ENCODE measurements around the gene UBE2O. TPM values are rescaled to one million over a fixed set of nuclear protein-coding genes. Genes with fewer than 3 reads are reported as not detected.
A peak's percentile ranks its signal among the peaks of the same experiment; 100 is the strongest.

Gene UBE2O
- total RNA-seq, 1 donor from 2014 or later, result 94.3 TPM

DNA sequence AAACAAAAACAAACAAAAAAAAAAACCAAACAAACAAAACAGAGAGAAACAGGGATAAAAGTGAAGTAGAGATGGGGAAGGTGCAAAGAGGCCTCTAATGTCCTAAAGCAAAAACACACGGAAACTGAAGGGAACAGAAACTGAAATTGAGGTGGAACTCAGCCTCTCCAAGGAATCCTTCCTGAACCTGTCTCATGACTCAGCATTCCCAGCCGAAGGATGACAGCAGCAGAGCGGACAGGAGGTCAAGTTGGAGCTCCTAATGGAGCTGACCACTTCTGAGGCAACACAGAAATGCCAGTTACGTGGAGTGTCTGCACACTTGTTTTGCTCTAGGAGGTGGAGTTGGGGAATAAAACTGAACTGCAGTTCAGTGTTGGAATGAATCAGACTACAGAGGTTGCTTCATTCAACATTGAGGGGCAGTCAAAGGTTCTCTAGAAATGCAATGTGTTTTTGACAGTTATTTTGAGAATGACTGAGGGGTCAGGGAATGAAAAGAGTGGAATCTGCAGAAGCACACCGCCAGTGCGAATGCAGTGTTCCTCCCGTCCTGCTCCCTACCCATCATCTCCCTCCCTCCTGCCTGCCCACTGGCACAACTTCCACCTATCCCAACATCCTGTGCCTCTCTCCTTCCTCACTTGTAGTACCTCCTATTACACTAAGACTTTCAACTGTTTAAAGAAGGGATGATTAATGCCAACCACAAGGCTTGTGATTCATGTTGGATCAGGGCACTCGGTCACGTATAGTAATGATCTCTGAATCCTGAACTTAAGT lies 6.3 kb downstream of the UBE2O start:
- Mint-ChIP-seq H3K4me1 (ENCODE audit: low read depth, unreplicated experiment) (peaks cover 75% of the 10 kb centered on the region), H3K27me3 (ENCODE audit: unreplicated experiment) (peaks cover 20% of the 10 kb centered on the region), H3K4me3 (ENCODE audit: unreplicated experiment) (peak overlapping the region; percentile 78), H3K9me3 (ENCODE audit: unreplicated experiment) (peaks cover 6% of the 10 kb centered on the region), H3K27ac (ENCODE audit: unreplicated experiment) (peak overlapping the region; percentile 86), H3K36me3 (ENCODE audit: unreplicated experiment) (peaks cover 6% of the 10 kb centered on the region)
- TF ChIP-seq, protein P1, sequence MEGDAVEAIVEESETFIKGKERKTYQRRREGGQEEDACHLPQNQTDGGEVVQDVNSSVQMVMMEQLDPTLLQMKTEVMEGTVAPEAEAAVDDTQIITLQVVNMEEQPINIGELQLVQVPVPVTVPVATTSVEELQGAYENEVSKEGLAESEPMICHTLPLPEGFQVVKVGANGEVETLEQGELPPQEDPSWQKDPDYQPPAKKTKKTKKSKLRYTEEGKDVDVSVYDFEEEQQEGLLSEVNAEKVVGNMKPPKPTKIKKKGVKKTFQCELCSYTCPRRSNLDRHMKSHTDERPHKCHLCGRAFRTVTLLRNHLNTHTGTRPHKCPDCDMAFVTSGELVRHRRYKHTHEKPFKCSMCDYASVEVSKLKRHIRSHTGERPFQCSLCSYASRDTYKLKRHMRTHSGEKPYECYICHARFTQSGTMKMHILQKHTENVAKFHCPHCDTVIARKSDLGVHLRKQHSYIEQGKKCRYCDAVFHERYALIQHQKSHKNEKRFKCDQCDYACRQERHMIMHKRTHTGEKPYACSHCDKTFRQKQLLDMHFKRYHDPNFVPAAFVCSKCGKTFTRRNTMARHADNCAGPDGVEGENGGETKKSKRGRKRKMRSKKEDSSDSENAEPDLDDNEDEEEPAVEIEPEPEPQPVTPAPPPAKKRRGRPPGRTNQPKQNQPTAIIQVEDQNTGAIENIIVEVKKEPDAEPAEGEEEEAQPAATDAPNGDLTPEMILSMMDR (IDR thresholded peaks at IDR 0.05; ENCODE audit: partially characterized antibody, unreplicated experiment), result no peak
- DNase-seq, result no peak

DNA sequence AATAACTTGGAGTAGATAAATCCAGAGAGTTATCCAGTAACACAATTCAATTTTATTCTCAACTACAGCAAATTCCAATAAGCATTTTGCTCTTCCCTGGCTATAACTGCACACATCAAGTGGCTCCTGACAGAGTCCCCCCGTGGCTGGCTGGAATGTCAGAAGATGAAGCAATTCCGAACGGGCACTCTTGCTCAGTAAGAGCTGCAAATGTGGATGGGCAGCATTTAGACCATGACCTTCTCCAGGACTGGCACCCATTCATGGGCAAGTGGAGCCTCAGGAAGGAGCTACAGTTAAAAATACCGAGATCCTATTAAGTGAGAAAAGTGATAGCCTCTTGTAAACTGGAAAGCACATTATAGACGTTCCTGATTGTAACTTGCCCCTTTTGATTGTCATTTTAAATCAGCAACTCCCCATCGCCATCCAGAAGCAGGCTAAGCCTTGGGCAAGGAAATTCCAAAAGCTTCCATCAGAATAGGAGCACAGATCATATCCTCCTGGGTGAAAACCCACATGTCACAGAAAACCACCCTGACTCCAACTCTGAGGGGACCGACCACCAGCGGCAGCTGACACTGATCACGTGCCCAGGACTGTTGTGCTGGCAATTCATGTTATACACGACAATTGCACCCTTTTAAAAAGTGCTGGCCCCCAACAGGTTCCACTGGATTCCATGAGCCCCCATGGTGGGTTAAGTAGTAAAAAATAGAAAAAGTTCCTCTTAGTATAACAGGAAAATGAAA lies 7.1 kb downstream of the UBE2O start:
- TF ChIP-seq, protein P1 (IDR thresholded peaks at IDR 0.05; ENCODE audit: partially characterized antibody, unreplicated experiment), result no peak
- H3K36me3 Mint-ChIP-seq (ENCODE audit: unreplicated experiment), result peaks cover 6% of the 10 kb centered on the region
- no peak for DNase-seq
- H3K4me3 Mint-ChIP-seq (ENCODE audit: unreplicated experiment), result peak overlapping the region; percentile 78
- H3K9me3 Mint-ChIP-seq (ENCODE audit: unreplicated experiment), result peaks cover 7% of the 10 kb centered on the region
- peaks cover 15% of the 10 kb centered on the region for H3K27me3 Mint-ChIP-seq (ENCODE audit: unreplicated experiment)
- H3K4me1 Mint-ChIP-seq (ENCODE audit: low read depth, unreplicated experiment), result peaks cover 77% of the 10 kb centered on the region
- peak overlapping the region; percentile 86 for H3K27ac Mint-ChIP-seq (ENCODE audit: unreplicated experiment)

DNA sequence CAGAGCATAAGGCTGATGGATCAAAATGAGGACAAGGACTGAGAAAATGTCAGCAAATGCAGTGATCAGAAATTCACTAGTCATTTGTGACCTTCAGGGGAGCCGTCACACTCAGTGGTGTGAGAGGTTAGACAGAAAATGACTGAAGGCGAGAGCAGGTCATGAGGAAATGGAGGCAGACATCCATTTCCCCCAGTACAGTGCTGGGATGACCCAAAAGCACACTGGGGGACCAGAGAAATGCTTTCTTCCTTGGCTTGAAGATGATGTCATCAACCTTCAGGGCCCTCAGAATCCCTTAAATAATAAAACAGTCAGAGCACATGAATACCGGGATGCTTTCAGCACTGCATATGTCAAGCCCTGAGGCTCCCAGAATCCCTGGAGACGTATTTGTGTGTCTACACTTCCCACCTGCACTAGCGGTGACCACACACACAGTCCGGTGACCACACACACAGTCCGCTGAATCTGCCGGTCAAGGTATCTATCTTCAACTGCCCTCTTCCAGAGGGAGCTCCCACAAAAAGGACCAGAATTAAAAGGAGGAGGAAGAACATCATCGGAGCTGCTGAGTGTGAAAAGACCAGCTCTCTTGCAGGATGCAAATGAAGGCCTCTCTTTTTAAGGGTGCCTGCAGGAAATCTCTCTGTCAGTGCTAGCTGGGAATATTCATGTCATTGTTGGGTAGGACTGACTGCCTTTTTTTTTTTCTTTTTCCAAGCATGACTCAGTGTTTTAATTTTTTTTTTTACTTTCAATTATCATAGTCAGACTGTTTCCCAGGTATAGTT lies 8.2 kb downstream of the UBE2O start:
- peak; percentile 67 for DNase-seq
- H3K9me3 Mint-ChIP-seq (ENCODE audit: unreplicated experiment), result peaks cover 7% of the 10 kb centered on the region

DNA sequence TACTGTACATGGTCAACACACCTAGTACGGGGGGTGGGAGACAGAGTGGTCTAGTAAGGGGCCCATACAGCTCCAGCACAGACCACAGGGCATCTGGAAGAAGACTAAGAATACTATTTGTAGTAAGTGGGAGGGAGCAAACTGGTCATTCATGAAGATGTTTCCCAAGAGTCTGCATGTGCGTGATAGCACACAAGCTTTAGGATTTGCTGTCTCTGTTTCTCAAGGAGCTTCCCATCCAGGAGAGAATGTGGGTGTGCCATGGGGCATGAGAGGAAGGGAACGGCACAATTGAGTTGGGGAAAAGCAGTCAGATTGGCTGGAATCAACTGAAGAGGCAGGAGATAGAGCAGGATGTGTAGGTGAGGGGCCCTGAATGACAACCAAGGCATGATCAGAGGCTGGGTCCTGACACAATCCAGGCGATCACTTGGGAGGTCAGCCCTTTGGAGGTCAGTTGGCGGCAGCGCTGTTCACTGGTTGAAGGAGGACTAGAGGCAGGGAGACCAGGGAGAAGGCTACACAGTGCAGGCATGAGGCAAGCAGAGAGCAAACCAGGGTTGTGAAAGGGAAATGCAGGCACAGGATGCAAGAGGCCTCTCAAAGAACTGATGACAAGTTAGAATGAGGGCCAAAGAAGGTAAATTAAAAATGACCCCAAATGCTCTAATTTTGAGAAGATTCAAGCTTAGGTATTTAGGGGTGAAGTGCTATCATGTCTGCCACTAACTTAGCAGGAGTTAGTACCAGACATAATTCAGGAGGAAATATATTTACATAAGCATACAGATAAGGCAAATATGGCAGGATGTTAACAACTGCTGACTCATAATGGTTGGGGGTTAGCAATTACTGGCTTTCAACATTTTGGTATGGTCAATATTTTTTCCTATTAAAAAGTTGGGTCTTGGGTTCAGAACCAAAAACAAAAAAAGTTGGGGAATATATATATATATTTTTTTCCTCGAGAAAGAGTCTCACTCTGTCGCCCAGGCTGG lies 10.3 kb downstream of the UBE2O start:
- Mint-ChIP-seq H3K4me1 (ENCODE audit: low read depth, unreplicated experiment) (peaks cover 65% of the 10 kb centered on the region), H3K4me3 (ENCODE audit: unreplicated experiment) (no peak overlapping the region), H3K27me3 (ENCODE audit: unreplicated experiment) (peaks cover 14% of the 10 kb centered on the region), H3K9me3 (ENCODE audit: unreplicated experiment) (peaks cover 2% of the 10 kb centered on the region), H3K36me3 (ENCODE audit: unreplicated experiment) (peaks cover 6% of the 10 kb centered on the region), H3K27ac (ENCODE audit: unreplicated experiment) (peak overlapping the region; percentile 80)
- TF ChIP-seq, protein P1 (IDR thresholded peaks at IDR 0.05; ENCODE audit: partially characterized antibody, unreplicated experiment), result no peak
- no peak for DNase-seq

More for the DNA sequence above, 8.2 kb downstream of the UBE2O start:
- peak overlapping the region; percentile 86 for H3K27ac Mint-ChIP-seq (ENCODE audit: unreplicated experiment)
- H3K36me3 Mint-ChIP-seq (ENCODE audit: unreplicated experiment), result peaks cover 6% of the 10 kb centered on the region
- peaks cover 15% of the 10 kb centered on the region for H3K27me3 Mint-ChIP-seq (ENCODE audit: unreplicated experiment)
- TF ChIP-seq, protein P1 (IDR thresholded peaks at IDR 0.05; ENCODE audit: partially characterized antibody, unreplicated experiment), result no peak
- peak overlapping the region; percentile 78 for H3K4me3 Mint-ChIP-seq (ENCODE audit: unreplicated experiment)
- peaks cover 69% of the 10 kb centered on the region for H3K4me1 Mint-ChIP-seq (ENCODE audit: low read depth, unreplicated experiment)
